HG03159 (cell line): ENCODE results near the gene NAGPA.
"Not testable (repeated sequence)": the region's sequence is repeated elsewhere in the genome, so short reads cannot be mapped to it uniquely, and the experiment has no call there.

Source experiments
- ATAC-seq: cut with Tn5 transposase; IDR thresholded peaks from one replicate; pipeline ENCODE4 v1.9.1; 2021; ENCODE audit warnings: mild to moderate bottlenecking, moderate library complexity; ENCODE audit not compliant: unreplicated experiment

Gene NAGPA

GRCh38 chr16:5062790-5063765 lies 29.3 kb upstream of the NAGPA start:
- no peak for ATAC-seq

DNA sequence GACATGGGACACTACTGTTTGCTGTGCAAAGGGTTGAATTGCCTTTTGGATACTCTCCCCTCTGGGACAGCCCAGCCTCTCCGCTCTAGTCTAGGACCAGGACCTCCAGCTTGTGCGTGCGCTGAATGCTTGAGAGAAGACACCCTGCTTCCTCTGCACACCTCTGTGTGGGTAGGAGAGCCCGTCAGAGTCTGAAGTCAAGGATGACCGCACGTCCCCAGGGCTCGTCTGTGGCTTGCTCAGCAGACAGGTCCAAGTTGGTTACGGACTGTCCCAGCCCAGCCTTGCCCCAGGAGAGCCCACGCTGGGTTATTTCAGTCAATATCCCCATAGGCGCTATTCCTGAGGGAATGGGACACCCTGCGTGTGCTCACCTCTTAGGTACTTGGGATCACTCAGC lies 28.3 kb upstream of the NAGPA start:
- no peak for ATAC-seq

DNA sequence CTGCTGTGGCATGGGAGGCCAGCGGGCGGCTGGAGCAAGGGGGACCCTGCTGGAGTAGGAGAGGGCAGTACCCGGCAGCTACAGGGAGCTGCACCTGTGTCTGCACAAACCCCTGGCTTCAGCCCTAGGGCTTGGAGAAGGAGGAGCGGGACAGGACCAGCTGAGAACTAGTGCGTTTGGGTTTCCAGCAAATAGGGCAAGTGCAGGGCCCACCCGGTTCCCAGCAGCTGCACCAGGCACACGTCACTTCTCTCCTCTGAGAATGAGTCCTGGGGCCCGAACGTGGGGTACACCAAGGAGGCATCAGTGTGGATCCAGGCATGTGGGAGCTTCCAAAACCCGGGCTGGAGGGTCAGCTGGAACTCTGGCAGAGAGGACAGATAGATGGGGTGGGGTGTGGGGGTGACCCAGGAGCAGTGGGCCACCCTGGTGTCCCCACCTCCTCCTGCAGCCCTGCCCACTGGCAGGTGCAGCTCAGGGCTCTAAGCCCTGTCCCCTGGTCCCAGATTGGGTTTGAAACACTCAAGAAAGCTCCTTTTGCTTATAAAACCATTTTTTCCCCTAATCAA lies 26.4 kb upstream of the NAGPA start:
- no peak for ATAC-seq

- ATAC-seq, result no peak
Measured at GRCh38 chr16:5059386-5060072, 25.8 kb upstream of the NAGPA start.

- ATAC-seq, result no peak
Measured at GRCh38 chr16:5058476-5058875, 24.7 kb upstream of the NAGPA start.

GRCh38 chr16:5056352-5056751 lies 22.6 kb upstream of the NAGPA start:
- no peak for ATAC-seq

DNA sequence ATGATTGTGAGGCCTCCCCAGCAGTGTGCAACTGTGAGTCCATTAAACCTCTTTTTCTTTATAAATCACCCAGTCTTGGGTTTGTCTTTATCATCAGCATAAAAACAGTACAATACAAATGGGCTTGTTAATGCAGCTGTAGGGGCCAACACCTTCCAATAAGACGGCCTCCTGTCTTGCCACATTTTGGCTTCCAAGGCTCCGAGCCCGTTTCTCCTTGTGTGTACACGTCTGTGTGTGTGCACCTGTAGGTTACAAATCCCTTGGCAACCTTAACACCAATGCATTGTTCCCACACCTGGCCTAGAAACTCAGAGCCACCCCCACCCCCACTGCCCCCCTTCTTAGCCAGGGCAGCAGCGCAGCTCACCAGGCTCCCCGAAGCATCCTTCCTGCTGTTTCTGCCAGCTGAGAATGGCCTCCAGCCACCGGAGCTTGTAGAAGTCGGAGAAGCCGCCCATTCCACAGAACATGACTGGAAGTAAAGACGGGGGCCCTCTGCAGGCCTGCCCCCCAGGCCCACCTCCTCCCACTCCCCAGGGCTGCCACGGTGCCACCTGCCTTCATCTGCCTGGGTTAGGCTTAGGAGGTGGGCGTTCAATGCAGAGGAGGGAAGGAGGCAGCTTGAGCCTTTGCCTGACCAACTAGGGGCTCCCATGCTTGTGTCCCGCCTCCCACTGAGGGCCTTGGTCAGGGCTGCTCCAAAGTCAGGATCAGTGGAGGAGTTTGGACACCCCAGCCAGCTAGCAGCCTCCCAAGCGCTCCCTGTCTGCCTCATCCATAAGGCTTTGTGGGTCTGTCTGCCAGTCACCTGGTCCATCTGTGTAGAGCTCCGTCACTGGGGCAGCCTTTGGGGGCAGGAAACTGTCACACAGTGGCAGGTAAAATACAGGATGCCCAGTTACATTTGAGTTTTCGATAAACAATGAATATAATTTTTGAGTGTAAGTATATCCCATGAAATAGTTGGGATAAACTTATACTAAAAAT lies 21.4 kb upstream of the NAGPA start:
- no peak for ATAC-seq

GRCh38 chr16:5046914-5047313 lies 13.2 kb upstream of the NAGPA start:
- ATAC-seq, result no peak

DNA sequence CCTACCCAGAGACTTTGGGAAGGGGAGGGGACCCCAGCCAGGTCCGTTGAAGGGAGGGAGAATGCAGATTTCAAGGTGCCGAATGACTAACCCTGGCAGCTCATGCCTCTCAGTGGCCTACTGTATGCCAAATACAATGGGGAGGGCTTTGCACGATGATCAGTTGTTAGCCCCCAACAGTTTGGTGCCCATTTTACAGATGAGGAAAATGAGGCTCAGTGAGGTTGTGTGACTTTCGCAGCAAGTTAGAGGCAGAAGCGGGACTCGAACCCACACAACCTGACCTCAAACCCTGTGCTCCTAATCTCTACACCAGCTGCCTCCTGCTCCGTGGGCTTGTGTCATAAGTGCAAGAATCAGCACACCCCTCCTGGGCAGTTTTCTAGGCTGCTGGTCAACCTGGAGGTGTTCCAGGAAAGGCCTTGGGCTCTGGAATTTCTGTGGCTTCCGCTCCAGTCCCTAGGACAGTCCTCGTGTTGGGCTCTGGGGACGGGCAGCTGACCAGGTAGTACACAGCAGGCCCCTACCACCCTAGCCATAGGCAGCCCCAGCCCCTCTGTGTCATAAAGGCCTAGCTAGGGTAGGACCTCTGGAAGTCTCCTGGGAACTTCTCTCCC lies 11.9 kb upstream of the NAGPA start:
- ATAC-seq, result no peak

DNA sequence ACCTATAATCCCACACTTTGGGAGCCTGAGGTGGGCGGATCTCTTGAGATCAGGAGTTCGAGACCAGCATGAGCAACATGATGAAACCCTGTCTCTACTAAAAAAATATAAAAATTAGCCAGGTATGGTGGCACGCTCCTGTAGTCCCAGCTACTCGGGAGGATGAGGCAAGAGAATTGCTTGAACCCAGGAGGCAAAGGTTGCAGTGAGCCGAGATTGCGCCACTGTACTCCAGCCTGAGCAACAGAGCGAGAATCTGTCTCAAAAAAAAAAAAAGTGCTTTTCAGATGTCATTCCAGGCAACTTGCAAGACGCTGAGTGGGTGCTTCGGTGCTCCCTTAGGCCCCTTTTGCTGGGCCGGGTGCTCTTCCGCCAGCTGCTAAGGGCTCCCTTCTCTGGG lies 10.8 kb upstream of the NAGPA start:
- not testable (repeated sequence) for ATAC-seq

- ATAC-seq, result no peak
Measured at GRCh38 chr16:5044011-5044540, 10.3 kb upstream of the NAGPA start.

DNA sequence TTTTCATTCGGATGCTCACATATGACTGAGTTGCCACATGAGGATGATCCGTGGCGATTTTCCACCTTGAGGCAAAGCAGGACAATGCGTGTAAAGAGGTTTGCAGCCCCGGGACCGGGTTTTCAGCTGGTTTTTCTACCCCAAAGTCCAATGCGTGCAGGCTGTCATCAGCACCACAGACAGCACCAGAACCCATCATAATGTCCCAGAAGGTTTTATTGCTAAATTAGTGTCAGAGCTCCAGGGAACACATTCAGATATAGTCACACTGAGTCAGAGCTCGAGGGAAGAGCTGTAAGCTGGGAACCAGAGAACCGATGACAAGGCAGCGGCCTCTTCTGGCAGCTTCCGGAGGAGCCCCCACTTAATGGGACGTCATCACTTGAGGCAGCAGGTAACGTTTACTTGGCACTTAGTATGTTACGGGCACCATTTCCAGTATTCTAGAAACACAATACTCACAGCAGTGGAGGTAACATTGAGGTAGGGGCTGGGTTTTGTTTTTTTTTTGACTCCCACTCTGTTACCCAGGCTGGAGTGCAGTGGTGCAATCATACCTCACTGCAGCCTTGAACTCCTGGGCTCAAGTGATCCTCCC lies 8.9 kb upstream of the NAGPA start:
- ATAC-seq, result no peak

DNA sequence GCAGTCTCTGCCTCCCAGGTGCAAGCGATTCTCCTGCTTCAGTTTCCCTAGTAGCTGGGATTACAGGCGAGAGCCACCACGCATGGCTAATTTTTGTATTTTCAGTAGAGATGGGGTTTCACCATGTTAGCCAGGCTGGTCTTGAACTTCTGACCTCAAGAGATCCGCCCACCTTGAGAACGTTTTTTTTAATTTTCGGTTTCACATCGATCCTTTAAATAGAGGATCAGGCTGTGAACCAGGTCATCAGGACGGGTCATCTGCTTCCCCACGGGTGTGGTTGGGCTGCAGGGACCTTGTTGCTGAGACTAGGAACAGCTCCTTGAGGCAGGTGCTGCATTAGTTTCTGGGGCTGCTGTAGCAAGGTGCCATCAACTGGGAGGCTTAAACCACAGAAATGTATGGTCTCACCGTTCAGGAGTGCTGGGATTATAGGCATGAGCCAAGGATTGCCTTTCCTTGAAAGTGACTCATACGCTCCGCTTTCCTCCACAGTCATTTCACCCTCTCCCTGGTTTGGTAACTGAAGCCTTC lies 7.9 kb upstream of the NAGPA start:
- ATAC-seq, result no peak

GRCh38 chr16:5040451-5040850 lies 6.7 kb upstream of the NAGPA start:
- no peak for ATAC-seq

GRCh38 chr16:5036228-5037156 lies 2.8 kb upstream of the NAGPA start:
- no peak for ATAC-seq

- no peak for ATAC-seq
Measured at GRCh38 chr16:5035909-5036227, 2.1 kb upstream of the NAGPA start.

DNA sequence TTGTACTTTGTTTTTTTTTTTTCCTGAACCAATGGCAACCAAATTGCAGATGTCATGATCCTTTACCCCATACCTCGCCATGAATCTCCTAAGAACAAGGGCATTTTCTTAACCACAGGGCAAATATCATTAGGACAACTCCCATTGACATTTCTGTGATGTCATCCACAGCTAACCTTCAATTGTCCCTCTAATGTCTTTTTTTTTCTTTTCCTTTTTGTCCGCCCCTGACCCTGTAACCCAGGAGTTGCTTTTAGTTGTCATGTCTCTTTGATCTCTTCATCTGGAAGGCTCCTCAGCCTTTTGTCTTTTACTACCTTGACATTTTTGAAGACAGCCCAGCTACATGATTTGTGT lies 410 bp upstream of the NAGPA start:
- ATAC-seq, result no peak

GRCh38 chr16:5032748-5033167 lies 977 bp downstream of the NAGPA start:
- no peak for ATAC-seq
